AG08396 (cell line): ENCODE results near the gene TMEM131.

Experiments
- DNase-seq: peaks from one replicate; pipeline ENCODE4 v3.0.0; 2012; ENCODE audit warnings: low spot score, mixed read lengths

Gene TMEM131

GRCh38 chr2:97812931-97813330, 182.8 kb downstream of the TMEM131 start:
- no peak for DNase-seq

GRCh38 chr2:97808816-97809215, 186.9 kb downstream of the TMEM131 start:
- DNase-seq, result no peak

DNA sequence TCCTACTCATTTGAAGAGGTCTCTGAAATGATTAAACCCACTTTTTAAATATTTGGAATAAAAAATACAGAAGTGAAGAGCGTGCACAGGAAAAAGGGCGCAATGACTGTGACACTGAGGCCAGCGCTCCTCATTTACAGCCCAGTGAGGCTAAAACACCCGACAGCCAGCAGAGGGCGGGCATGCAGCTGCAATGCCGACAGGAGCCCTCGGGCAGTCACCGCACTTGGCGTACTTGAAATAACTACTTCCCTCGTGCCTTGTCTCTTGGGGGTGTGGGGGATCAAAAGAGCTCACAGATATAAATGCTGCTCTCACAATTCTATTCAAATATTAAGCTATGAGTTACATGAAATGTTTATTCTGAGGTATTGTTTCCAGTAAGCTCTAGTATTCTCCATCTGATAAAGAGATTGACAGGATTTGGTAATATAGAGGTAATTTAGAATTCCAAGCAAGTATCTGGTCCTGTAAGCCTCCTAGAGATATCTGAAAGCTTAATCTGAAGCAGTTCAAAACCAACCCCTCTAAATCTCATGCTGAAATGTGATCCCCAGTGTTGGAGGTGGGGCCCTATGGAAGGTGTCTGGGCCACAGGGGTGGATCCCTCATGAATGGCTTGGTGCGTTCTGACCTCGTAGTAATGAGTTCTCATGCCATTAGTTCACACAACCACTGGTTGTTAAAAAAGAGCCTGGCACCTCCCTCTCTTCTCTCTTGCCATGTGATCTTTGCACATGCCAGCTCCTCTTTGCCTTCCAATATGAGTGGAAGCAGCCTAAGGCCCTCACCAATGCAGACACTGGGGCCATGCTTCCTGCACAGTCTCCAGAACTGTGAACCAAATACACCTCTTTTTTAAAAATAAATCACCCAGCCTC, 188.8 kb downstream of the TMEM131 start:
- DNase-seq, result peak; percentile 82

DNA sequence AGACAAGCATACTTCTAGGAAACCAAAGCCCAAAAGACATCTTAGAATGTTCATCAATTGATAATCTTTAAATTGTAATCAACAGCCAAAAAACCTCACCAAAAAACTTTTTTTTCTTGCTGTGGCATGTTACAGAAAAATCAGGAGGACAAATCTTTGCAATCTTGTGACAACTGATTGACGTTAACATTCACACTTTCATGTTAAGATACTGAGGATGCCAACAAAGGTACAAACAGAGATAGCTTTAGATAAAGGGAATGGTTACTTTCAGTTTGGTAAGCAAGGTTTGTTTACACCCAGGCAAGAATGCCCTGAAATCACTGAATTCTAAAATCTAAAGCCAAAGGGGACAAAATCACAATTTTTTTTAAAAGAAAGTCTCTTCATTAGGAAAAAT, 190.0 kb downstream of the TMEM131 start:
- DNase-seq, result no peak

DNA sequence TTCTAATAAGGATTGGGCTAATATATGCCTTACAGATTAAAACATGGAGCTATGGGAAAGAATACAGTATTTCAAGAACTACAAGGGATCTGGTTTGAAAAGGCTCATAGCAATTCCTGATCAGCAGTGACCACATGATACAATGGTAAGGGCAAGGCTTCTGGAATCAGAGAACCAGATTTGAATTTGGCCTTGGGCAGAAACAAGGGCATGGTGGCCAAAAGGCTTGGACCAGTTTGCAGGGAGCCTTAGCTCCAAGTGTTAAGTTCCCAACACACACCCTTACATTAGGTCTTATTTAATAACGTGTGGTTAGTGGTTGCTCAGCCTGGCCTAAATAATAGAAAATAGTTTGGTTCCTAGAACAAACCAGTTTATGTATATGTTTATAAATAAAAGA, 194.7 kb downstream of the TMEM131 start:
- no peak for DNase-seq

DNA sequence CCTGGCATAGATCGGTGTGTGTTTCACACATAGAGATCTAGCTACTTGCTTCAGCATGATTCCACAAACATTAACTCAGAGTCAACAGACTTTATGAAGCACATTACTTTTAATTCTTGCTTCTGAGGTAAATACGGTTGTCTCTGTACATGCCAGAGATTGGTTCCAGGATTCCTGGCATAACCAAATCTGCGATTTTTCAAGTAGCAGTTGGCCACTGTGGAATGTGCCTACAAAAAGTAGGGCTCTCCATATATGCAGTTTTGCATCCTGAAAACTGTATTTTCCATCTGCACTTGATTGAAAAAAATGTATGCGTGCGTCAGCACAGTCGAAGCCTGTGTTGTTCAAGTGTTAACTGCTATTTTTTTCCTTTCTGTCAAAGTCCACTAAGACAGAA, 197.3 kb downstream of the TMEM131 start:
- no peak for DNase-seq

DNA sequence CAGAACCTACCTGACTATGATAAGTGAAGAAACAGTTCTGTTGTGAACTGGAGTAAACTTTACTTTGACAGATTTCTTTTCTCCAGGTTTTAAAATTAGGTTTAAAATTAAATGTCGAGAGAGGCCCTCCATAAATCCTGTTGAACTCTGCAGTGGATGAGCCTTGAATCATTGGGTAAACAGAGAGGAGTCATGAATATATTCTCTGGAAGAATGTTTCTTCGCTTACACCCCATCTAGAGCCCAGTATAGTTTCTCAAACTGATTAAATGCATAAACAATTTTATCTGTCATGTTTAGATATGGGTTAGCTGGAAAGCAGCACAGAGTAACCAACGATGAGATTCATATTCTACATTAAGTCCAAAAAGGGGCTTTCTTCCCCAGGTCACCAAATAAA, 198.4 kb downstream of the TMEM131 start:
- no peak for DNase-seq

- DNase-seq, result no peak
These were observed 199.2 kb downstream of the TMEM131 start for GRCh38 chr2:97796465-97797126.

DNA sequence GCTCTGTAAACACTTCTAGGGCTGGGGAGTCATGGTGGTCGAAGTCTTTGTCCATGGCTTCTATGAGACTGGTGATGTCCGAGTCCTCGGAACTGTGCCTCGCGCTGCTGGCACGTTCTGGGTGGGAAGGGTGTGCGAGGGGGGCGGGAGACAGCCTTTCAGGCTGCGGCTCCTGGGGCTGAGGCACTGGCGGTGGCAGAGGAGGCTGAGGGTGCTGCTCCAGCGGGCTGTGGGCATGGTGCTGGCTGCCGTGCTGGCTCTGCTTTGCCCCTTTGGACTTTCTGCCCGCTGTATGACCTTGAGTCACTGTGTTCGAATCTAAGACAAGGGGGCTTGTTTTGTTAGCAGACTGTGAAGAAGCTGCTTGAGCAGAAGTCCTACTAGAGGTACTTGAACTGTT, 203.3 kb downstream of the TMEM131 start:
- DNase-seq, result no peak

DNA sequence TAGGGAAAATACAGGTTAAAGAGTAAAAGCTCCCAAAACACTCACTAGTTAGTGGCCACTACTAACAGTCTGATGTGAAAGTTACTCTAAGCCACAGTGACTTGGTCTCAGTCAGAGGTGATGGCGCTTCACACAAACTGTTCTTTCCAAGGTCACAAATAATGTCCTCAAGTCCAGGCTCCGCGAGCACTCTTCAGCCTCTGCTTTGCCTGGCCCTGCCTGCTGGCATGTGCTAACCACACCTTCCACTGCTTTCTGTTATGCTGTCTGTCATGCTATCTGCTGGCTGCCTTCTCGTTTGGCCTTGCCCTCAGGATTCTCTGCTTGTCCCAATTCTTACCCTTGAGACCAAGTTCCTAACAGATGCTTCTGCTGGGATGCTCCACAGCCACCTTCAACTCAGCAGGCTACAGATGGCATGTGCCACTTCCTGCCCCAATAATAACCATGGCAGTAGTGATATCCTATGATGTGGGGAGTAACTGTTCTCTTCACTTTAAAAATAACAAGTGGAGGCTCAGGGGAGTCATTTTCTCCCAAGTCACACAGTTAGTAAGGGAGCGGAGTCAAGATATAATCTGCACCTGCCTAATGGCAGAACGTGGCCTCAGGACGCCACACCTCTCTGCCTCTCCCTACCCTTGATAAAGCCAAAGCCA, 206.6 kb downstream of the TMEM131 start:
- DNase-seq, result no peak

GRCh38 chr2:97785818-97786217, 209.9 kb downstream of the TMEM131 start:
- DNase-seq, result no peak

DNA sequence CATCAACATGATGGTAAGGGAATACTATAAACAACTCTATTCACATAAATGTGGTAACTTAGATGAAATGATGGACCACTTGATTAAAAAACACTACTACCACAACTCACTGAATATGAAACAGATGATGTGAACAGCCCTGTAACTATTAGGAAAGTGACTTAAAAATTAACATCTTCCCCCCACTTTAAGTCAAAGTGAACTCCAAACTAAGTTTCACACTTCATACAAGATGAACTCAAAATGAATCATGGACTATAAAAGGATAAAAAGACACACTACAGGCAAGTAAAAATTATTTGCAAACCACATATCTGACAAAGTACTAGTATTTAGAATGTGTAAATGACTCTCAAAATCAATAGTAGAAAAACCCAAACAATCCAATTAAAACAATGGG, 210.8 kb downstream of the TMEM131 start:
- no peak for DNase-seq

DNA sequence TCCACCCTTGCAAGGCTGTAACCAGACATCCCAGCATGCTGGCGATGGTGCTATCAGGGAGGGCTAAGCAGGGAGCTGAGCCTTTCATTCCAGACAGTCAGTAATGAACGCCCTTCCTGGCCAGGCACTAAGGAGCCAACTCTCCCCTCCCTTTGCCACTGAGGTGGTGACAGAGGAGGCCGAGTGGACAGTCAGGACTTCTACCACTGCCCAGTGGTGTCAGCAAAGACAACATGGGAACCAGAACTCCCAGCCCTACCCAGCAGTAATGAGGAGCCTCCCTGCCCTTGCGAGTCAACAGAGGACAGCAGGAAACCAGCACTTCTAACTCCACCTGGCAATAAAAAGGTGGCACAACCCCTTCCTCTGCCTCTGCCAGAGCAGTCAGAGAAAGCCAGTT, 213.8 kb downstream of the TMEM131 start:
- DNase-seq, result no peak

DNA sequence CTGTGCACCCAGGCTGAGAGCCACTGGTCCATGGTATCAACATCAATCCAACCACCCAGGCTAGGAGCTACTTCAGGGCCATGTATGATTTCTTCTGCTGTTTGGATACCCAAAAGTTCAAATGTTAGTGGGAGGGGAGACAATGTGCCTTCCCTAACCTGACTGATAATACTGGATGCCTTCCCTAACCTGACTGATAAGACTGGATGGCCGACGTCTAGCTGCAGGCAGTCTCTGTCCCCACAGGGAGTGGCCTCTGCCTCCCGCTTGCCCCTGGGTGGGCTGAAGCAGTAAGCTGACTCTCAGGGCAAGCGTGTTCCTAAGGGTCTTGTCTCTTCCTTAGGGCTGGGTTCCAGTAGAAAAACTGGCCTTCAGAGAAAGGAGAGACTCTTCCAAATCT, 216.6 kb downstream of the TMEM131 start:
- no peak for DNase-seq

GRCh38 chr2:97775074-97775473, 220.7 kb downstream of the TMEM131 start:
- no peak for DNase-seq

- no peak for DNase-seq
These were observed 221.3 kb downstream of the TMEM131 start for GRCh38 chr2:97774425-97774824.

GRCh38 chr2:97770445-97770844, 225.3 kb downstream of the TMEM131 start:
- no peak for DNase-seq

DNA sequence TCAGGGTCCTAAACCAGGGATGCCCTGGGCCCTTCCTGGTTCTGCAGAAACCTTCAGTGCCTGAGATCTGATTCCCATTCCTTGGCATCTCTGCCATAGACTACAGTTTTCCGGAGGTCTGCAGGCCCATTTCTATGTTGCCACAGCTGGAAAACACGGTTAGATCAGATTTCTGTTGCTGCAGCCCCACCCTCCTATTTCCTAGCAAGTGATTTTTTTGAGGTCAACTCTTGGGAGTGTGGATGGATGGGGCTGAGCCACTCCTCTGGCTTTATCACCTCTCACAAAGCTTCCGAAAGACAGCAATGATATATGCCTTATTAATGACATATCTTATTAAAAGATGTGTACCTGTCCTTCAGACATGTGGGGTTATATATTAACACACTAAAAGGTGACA, 226.0 kb downstream of the TMEM131 start:
- DNase-seq, result no peak

GRCh38 chr2:97769308-97769707, 226.4 kb downstream of the TMEM131 start:
- no peak for DNase-seq

DNA sequence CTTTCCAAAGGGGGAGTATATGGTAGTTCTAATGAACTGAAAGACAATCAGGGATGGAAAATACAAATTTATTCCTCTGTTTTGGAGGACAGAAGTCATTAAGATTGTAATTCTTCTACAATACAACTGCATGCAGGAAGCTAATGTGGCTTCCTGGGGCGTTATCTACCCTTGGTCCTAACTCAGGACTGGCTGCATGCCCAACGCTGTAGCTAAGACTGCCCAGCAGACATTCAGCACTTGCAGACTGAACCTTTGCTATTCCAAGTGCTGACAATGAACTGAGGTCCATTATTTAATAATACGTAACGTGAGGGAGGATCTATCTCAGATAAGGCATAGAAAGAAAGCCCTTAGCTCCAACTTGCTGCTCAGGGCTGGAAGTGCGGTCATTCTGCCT, 229.2 kb downstream of the TMEM131 start:
- no peak for DNase-seq

DNA sequence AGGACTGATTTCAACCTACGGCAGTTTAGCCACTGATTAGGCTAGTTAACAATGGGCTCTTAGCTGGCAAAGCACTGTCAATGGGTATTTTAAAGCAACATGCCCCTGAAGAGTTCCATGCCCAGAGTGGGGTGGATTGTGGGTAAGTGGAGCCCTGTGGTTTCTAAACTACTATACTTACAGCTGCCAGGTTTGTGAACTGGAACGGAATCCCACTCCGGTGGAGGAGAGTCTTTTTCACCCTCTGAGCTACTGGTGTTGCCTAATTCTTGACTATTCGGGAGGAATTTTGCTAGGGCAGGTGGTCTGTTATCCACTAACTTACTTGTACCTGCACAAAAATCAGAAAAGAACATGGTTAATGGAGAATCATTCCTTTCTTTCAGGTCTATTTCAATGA, 229.8 kb downstream of the TMEM131 start:
- no peak for DNase-seq

GRCh38 chr2:97764559-97765263, 231.0 kb downstream of the TMEM131 start:
- DNase-seq, result no peak
